ENCODE measurements around the gene MIA2. TPM values are rescaled to one million over a fixed set of nuclear protein-coding genes. Genes with fewer than 3 reads are reported as not detected.

Gene MIA2
- total and polyA plus RNA-seq, 2 donors (not counting 1 experiment from before 2014, with no cell fraction given) = 11.5 to 27.1 TPM

DNA sequence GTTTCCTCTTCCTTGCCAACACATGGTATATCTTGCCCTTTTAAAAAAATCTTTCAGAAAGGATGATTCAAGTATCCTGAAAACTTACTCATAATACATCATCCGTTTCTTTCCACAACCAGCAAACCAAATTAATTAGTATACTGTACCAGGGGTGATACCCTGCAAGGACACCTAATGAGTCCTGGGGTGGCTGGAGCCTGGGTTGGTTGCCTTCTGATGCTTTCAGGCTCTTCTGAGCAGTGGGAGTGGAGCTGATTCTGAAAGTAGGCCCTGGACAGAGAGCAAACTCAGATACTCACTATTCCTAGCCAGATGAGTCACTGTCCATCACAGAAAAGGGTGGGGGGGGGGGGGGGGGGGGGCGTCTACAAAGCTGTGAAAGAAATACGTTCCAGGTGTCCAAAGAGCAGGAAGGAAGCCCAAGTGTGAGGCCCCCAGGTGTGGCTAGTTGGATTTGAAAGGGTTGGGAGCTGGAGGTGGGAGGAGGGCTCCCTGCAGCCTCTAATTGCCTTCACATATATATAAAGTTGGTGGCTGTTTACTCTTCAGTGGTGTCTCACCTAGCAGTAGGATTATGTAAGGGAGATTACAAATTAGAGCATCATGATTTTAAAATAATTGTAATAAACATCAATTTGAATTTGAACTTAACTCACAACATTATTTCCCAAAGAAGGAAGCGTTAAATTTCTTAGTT lies 162.0 kb downstream of the MIA2 start:
- H3K9me3 ChIP-seq (ENCODE audit: control extremely low read depth in 1 of 3, control insufficient read depth in 2 of 3, insufficient read depth in 1 of 3, low read length in 2 of 3) = no peaks in the 10 kb centered on the region
- Mint-ChIP-seq H3K4me3 (no peak overlapping the region), H3K27ac (no peak overlapping the region), H3K9me3 (ENCODE audit: insufficient read depth) (no peaks in the 10 kb centered on the region), H3K27me3 (no peaks in the 10 kb centered on the region), H3K4me1 (no peaks in the 10 kb centered on the region)
- no peak overlapping the region for H3K4me3 ChIP-seq (ENCODE audit: control extremely low read depth in 1 of 5, extremely low read depth in 1 of 5, insufficient read depth in 1 of 5, low read depth in 2 of 5, low read length in 4 of 5)
- H2AFZ ChIP-seq (ENCODE audit: insufficient read depth, low read depth, low read length, poor library complexity, severe bottlenecking) = no peak overlapping the region
- no peak overlapping the region for H3K4me2 ChIP-seq (replicated peaks; ENCODE audit: low read depth, low read length, poor library complexity, severe bottlenecking)
- POLR2A ChIA-PET = no interaction called here
- H3K27me3 ChIP-seq (replicated peaks in 1 of 4; ENCODE audit: control extremely low read depth in 1 of 4, control insufficient read depth in 3 of 4, insufficient read depth in 4 of 4, low read length in 3 of 4) = no peaks in the 10 kb centered on the region
- no peak overlapping the region for H3K27ac ChIP-seq (ENCODE audit: low read length in 2 of 2)
- no CpG with 5 or more reads among the region's 4 CpGs for WGBS (ENCODE audit: insufficient coverage)
- CTCF ChIA-PET = no interaction called here
- no peaks in the 10 kb centered on the region for H4K20me1 ChIP-seq (ENCODE audit: control insufficient read depth, insufficient read depth, low read length, poor library complexity, severe bottlenecking)
- ATAC-seq (ENCODE audit: low read depth) (no peak), DNase-seq (no peak)
- H3K4me1 ChIP-seq (ENCODE audit: control insufficient read depth in 2 of 2, insufficient read depth in 2 of 2, low read length in 2 of 2) = no peaks in the 10 kb centered on the region
- intact Hi-C loops (cut with micrococcal nuclease) = loop anchor here (5.0 kb wide), 1 partner anchor 37 kb away; the partner anchor contains the start of gene FBXO33
- no peaks in the 10 kb centered on the region for H3K79me2 ChIP-seq (ENCODE audit: control insufficient read depth, insufficient read depth, low read length)
- no peak overlapping the region for H3K9ac ChIP-seq (ENCODE audit: low read length)
- H3K36me3 ChIP-seq (replicated peaks in 1 of 2; ENCODE audit: control extremely low read depth in 1 of 2, control insufficient read depth in 1 of 2, extremely low read depth in 1 of 2, insufficient read depth in 2 of 2, low read length in 1 of 2) = peaks cover 8 to 29% of the 10 kb centered on the region in 2 experiments
- TF ChIP-seq, protein P1, sequence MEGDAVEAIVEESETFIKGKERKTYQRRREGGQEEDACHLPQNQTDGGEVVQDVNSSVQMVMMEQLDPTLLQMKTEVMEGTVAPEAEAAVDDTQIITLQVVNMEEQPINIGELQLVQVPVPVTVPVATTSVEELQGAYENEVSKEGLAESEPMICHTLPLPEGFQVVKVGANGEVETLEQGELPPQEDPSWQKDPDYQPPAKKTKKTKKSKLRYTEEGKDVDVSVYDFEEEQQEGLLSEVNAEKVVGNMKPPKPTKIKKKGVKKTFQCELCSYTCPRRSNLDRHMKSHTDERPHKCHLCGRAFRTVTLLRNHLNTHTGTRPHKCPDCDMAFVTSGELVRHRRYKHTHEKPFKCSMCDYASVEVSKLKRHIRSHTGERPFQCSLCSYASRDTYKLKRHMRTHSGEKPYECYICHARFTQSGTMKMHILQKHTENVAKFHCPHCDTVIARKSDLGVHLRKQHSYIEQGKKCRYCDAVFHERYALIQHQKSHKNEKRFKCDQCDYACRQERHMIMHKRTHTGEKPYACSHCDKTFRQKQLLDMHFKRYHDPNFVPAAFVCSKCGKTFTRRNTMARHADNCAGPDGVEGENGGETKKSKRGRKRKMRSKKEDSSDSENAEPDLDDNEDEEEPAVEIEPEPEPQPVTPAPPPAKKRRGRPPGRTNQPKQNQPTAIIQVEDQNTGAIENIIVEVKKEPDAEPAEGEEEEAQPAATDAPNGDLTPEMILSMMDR (IDR thresholded peaks at IDR 0.05) = no peak
- no peak for TF ChIP-seq EZH2 (IDR thresholded peaks at IDR 0.05; ENCODE audit: borderline replicate concordance, insufficient read depth, low read depth, low read length, poor library complexity, severe bottlenecking)

DNA sequence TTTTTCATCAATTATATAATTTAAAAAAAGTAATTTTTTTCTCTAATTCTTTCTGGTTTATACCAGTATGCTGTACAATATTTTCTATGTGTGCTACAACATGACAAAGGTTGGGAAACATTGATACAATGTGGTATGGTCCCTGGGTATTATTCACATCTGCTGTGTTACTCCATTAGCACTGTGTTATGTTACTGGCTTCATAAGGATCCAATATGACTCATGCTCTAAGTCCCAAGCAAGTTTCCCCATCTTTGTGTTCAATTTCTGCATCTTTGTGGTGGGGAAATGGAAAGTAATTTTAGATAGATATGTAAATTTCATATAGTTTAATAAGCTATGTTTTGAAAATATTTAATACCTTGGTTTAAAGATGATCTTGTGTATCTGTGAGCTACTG lies 162.7 kb downstream of the MIA2 start:
- Histone ChIP-seq H3K4me3 (ENCODE audit: control extremely low read depth in 1 of 5, extremely low read depth in 1 of 5, insufficient read depth in 1 of 5, low read depth in 2 of 5, low read length in 4 of 5) (no peak overlapping the region), H3K9ac (ENCODE audit: low read length) (no peak overlapping the region), H3K36me3 (replicated peaks in 1 of 2; ENCODE audit: control extremely low read depth in 1 of 2, control insufficient read depth in 1 of 2, extremely low read depth in 1 of 2, insufficient read depth in 2 of 2, low read length in 1 of 2) (peaks cover 8 to 37% of the 10 kb centered on the region in 2 experiments), H3K27me3 (replicated peaks in 1 of 4; ENCODE audit: control extremely low read depth in 1 of 4, control insufficient read depth in 3 of 4, insufficient read depth in 4 of 4, low read length in 3 of 4) (no peaks in the 10 kb centered on the region), H3K9me3 (ENCODE audit: control extremely low read depth in 1 of 3, control insufficient read depth in 2 of 3, insufficient read depth in 1 of 3, low read length in 2 of 3) (no peaks in the 10 kb centered on the region), H3K79me2 (ENCODE audit: control insufficient read depth, insufficient read depth, low read length) (no peaks in the 10 kb centered on the region), H3K4me2 (replicated peaks; ENCODE audit: low read depth, low read length, poor library complexity, severe bottlenecking) (no peak overlapping the region), H2AFZ (ENCODE audit: insufficient read depth, low read depth, low read length, poor library complexity, severe bottlenecking) (no peak overlapping the region), H3K4me1 (ENCODE audit: control insufficient read depth in 2 of 2, insufficient read depth in 2 of 2, low read length in 2 of 2) (no peaks in the 10 kb centered on the region), H4K20me1 (ENCODE audit: control insufficient read depth, insufficient read depth, low read length, poor library complexity, severe bottlenecking) (no peaks in the 10 kb centered on the region), H3K27ac (ENCODE audit: low read length in 2 of 2) (no peak overlapping the region)
- Mint-ChIP-seq H3K9me3 (ENCODE audit: insufficient read depth) (no peaks in the 10 kb centered on the region), H3K27ac (no peak overlapping the region), H3K4me3 (no peak overlapping the region), H3K27me3 (no peaks in the 10 kb centered on the region), H3K4me1 (no peaks in the 10 kb centered on the region)
- ATAC-seq (ENCODE audit: low read depth) (no peak), DNase-seq (no peak)
- intact Hi-C loops (cut with micrococcal nuclease) = loop anchor here (5.0 kb wide), 1 partner anchor 36 kb away; the partner anchor contains the start of gene FBXO33
- TF ChIP-seq, protein P1 (IDR thresholded peaks at IDR 0.05) = no peak
- TF ChIP-seq EZH2 (IDR thresholded peaks at IDR 0.05; ENCODE audit: borderline replicate concordance, insufficient read depth, low read depth, low read length, poor library complexity, severe bottlenecking) = no peak
- ChIA-PET CTCF (no interaction called here), POLR2A (no interaction called here)
